ENCODE data around the gene DDX55. TPM values are rescaled to one million over a fixed set of nuclear protein-coding genes. Genes with fewer than 3 reads are reported as not detected.

Gene DDX55
- total and polyA plus RNA-seq, 2 of the 13 experiments (the other 11 are each of a cell fraction or from before 2014, with no cell fraction given), result 22.2 to 37.0 TPM

DNA sequence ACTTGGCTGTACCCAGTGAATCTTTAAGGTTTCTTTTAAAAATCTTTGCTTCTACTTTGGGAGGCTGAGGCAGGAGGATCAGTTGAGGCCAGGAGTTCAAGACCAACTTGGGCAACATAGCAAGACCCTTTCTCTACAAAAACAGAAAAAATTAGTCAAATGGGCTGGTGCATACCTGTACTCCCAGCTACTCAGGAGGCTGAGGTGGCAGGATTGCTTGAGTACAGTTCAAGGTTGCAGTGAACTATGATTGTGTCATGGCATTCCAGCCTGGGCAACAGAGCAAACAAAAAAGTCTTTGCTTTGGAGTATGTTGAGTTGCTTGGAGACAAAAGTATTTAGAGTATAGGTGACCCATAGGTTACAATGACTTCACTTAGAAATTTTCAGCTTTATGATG lies 6.2 kb upstream of the DDX55 start (continued):
- TF ChIP-seq ZNF224 (CRISPR knock-in tag; IDR thresholded peaks at IDR 0.05) (no peak), HOXA7 (CRISPR knock-in tag; IDR thresholded peaks at IDR 0.05) (no peak), NFYB (CRISPR knock-in tag; IDR thresholded peaks at IDR 0.05) (no peak), ARID2 (CRISPR knock-in tag; IDR thresholded peaks at IDR 0.05; ENCODE audit: borderline replicate concordance) (no peak), MED8 (CRISPR knock-in tag; IDR thresholded peaks at IDR 0.05; ENCODE audit: insufficient replicate concordance) (no peak), RFX1 (IDR thresholded peaks at IDR 0.05) (peak; percentile 86), PCBP1 (IDR thresholded peaks at IDR 0.05; ENCODE audit: borderline replicate concordance, low read depth, low read length) (no peak), U2AF2 (IDR thresholded peaks at IDR 0.05; ENCODE audit: low read depth, low read length) (no peak), NONO (IDR thresholded peaks at IDR 0.05) (no peak), NONO (CRISPR knock-in tag; conservative IDR thresholded peaks at IDR 0.05) (peak; percentile 53), RAD51 (IDR thresholded peaks at IDR 0.05; ENCODE audit: borderline replicate concordance) (no peak), GPN1 (CRISPR knock-in tag; IDR thresholded peaks at IDR 0.05; ENCODE audit: borderline replicate concordance) (no peak), ZNF143 (CRISPR knock-in tag; IDR thresholded peaks at IDR 0.05) (no peak), HES4 (CRISPR knock-in tag; IDR thresholded peaks at IDR 0.05; ENCODE audit: borderline replicate concordance) (no peak), ZNF18 (CRISPR knock-in tag; IDR thresholded peaks at IDR 0.05; ENCODE audit: insufficient replicate concordance) (no peak), ZNF746 (CRISPR knock-in tag; IDR thresholded peaks at IDR 0.05) (no peak), NBN (conservative IDR thresholded peaks at IDR 0.05) (no peak), IKZF5 (CRISPR knock-in tag; IDR thresholded peaks at IDR 0.05) (peak; percentile 68; the same call in 1 of the 2 replicates), ZSCAN25 (CRISPR knock-in tag; IDR thresholded peaks at IDR 0.05) (no peak), FOXA1 (IDR thresholded peaks at IDR 0.05) (no peak), FOXA1 (CRISPR knock-in tag; IDR thresholded peaks at IDR 0.05) (peak; percentile 79), ZSCAN31 (CRISPR knock-in tag; IDR thresholded peaks at IDR 0.05; ENCODE audit: low read depth) (no peak), ZFP36L1 (CRISPR knock-in tag; IDR thresholded peaks at IDR 0.05) (no peak)
- TF ChIP-seq, protein P1, sequence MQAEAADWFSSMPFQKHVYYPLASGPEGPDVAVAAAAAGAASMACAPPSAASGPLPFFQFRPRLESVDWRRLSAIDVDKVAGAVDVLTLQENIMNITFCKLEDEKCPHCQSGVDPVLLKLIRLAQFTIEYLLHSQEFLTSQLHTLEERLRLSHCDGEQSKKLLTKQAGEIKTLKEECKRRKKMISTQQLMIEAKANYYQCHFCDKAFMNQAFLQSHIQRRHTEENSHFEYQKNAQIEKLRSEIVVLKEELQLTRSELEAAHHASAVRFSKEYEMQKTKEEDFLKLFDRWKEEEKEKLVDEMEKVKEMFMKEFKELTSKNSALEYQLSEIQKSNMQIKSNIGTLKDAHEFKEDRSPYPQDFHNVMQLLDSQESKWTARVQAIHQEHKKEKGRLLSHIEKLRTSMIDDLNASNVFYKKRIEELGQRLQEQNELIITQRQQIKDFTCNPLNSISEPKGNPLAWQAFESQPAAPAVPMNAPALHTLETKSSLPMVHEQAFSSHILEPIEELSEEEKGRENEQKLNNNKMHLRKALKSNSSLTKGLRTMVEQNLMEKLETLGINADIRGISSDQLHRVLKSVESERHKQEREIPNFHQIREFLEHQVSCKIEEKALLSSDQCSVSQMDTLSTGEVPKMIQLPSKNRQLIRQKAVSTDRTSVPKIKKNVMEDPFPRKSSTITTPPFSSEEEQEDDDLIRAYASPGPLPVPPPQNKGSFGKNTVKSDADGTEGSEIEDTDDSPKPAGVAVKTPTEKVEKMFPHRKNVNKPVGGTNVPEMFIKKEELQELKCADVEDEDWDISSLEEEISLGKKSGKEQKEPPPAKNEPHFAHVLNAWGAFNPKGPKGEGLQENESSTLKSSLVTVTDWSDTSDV (CRISPR knock-in tag; IDR thresholded peaks at IDR 0.05), result no peak
- TF ChIP-seq, protein P2, sequence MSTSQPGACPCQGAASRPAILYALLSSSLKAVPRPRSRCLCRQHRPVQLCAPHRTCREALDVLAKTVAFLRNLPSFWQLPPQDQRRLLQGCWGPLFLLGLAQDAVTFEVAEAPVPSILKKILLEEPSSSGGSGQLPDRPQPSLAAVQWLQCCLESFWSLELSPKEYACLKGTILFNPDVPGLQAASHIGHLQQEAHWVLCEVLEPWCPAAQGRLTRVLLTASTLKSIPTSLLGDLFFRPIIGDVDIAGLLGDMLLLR (CRISPR knock-in tag; IDR thresholded peaks at IDR 0.05), result no peak
- TF ChIP-seq, protein P3, sequence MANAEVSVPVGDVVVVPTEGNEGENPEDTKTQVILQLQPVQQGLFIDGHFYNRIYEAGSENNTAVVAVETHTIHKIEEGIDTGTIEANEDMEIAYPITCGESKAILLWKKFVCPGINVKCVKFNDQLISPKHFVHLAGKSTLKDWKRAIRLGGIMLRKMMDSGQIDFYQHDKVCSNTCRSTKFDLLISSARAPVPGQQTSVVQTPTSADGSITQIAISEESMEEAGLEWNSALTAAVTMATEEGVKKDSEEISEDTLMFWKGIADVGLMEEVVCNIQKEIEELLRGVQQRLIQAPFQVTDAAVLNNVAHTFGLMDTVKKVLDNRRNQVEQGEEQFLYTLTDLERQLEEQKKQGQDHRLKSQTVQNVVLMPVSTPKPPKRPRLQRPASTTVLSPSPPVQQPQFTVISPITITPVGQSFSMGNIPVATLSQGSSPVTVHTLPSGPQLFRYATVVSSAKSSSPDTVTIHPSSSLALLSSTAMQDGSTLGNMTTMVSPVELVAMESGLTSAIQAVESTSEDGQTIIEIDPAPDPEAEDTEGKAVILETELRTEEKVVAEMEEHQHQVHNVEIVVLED (CRISPR knock-in tag; IDR thresholded peaks at IDR 0.05; ENCODE audit: borderline replicate concordance), result no peak

Measured in HepG2 (cell line).